Right lobe of liver (tissue), 4 donors: Measurements from ENCODE around the gene MPP2.
"Not testable (repeated sequence)": the region's sequence is repeated elsewhere in the genome, so short reads cannot be mapped to it uniquely, and the experiment has no call there.

Source experiments
- CTCF ChIP-seq, 4 donors: fragments of 200-600 bp in 3 of 4; fragments of 450-650 bp in 1 of 4; IDR thresholded peaks; one replicate each; pipeline versions ENCODE4 v1.5.1 to v1.8.0; 2016 to 2022; ENCODE audit warnings: antibody characterized with exemption in 4 of 4, mild to moderate bottlenecking in 2 of 4
- POLR2A ChIP-seq: fragments of 450-650 bp; IDR thresholded peaks from one replicate; pipeline ENCODE4 v1.6.1; 2017; ENCODE audit warnings: antibody characterized with exemption, mild to moderate bottlenecking
- donor health status: DM: no; HTN: no; CAD: no.
- donor health status: DM: no; HTN: no; CAD: no.
- donor health status: DM: no; HTN: yes; CAD: no.

DNA sequence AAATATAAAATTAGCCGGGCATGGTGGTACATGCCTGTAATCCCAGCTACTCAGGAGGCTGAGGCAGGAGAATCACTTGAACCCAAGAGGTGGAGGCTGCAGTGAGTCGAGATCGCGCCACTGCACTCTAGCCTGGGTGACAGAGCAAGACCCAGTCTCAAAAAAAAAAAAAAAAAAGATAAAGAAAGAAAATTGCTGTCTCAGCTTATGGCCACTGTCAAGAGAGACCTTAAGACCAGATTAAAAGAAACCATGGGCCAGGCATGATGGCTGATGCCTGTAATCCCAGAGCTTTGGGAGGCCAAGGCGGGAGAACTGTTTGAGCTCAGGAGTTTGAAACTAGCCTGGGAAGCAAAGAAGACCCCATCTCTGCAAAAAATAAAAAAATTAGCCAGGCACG is 38.3 kb downstream of the MPP2 start:
- TF ChIP-seq CTCF (IDR thresholded peaks at IDR 0.05); POLR2A: not testable (repeated sequence)
